Left renal cortex interstitium (tissue), 4 donors: ENCODE data around the gene CRYAB. TPM values are rescaled to one million over a fixed set of nuclear protein-coding genes. Genes with fewer than 3 reads are reported as not detected.
"Not testable (repeated sequence)": the region's sequence is repeated elsewhere in the genome, so short reads cannot be mapped to it uniquely, and the experiment has no call there.

ENCODE experiments used
- DNase-seq, 4 donors: peaks; one replicate each; pipeline ENCODE4 v3.0.0-alpha.2; 2013; ENCODE audit warnings: low read depth in 4 of 4, low spot score in 2 of 4, missing footprints in 1 of 4
- polyA plus RNA-seq, 4 donors: library from polyadenylated mRNA; unstranded; fragments of 120-200 nt; gene quantifications; one replicate each; pipeline ENCODE4 v1.2.1, GENCODE V29; 2013; ENCODE audit not compliant: insufficient read length in 4 of 4

Gene CRYAB
- polyA plus RNA-seq, 4 donors: 46.4 to 69.2 (median 52.6) TPM

DNA sequence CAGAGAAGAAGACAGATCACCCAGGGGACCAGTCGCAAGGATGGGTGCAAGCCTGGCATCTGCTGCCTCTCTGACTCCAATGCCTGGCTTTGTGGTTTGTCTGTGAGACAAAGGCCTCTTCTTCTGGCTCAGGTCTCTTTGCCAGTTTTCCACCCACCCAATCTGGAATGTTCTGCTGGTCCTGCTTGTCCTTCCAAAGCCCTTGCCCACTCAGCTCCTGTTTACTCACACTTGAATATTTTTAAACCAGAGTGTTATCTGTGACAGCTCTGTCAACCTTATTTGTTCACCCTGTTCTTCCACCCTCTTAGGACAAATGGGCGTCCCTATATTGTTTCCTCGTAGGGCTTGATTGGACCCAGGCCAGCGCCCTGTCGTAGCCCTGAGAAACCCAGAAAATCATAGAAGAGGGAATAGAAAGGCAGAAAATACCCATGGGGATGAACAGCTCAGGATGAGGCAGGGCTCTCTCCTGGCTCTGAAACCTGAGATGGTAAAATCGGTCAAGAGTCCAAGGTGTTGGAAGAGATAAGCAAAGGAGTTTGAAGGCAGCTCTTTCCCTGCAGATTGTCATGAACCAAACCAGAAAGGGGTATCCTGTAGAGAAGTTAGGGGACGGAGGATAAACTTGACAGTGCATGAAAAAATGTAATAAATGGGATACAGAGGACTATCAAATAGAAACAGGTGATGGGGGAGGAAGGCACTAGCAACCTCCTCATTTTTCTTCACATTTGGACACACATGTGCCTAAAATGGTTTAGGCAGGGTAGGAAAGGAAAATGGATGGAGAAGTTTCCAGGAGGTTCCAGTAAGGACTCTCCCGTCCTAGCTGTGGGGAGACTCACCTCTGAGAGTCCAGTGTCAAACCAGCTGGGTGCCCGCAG lies 651 bp downstream of the CRYAB start:
- DNase-seq: no peak

DNA sequence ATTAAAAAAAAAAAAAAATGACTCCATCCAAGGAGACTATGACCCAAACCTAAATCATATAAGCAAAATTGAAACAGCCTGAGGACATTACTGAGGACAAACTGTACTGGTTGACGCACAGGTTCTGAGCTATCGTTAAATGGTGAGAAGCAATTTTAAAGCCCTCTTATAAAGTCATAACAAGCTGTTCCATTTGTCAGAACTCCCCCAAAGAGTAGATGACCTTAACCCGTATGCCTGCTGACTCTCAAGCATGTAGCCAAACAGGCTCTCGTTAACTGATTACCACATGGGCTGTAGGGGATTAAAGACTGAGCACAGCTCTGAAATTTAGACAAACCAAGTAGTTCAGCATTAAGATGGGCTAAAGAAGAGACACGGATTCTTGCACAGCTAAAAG lies 2.2 kb downstream of the CRYAB start:
- no peak for DNase-seq

DNA sequence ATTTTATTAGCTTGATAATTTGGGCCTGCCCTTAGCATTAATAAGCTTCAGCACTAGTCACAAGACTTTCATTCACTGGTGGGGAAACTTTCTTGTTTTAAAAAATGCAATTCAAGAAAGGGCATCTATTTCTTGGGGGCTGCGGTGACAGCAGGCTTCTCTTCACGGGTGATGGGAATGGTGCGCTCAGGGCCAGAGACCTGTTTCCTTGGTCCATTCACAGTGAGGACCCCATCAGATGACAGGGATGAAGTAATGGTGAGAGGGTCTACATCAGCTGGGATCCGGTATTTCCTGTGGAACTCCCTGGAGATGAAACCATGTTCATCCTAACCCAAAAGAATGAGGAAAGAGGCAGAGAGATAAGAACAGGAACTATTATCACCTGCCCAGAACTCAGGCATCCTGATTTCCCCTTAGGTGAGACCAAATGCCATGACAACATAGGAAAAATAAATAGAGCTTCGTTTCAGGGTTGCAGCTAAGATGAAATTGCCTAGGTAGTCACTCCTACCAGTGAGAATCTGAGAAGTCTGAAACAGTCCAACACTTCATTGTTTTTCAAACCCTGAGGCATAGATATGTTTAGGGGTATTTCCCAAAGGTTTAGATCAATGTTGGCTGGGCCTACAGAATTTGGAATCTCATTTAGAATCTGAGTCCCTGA lies 2.8 kb downstream of the CRYAB start:
- no peak for DNase-seq

DNA sequence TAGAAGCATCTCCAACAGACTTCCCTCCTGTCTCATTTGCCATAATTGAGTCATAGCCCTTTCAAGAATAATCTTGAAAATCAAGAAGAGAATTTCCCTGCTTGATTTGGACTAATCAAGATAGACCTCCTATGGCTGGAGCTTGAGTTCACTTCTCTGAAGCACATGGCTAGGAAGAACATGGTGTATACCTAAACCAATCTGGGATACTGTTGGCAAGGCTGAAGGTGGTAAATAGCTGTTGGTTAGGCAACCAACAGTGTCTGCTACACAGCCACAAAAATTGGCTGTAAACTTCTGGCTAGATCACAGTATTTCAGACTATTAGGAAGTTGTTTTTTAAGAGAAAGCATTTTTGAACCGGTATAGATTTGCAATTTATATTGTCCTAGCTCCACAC lies 4.9 kb downstream of the CRYAB start:
- DNase-seq: no peak

DNA sequence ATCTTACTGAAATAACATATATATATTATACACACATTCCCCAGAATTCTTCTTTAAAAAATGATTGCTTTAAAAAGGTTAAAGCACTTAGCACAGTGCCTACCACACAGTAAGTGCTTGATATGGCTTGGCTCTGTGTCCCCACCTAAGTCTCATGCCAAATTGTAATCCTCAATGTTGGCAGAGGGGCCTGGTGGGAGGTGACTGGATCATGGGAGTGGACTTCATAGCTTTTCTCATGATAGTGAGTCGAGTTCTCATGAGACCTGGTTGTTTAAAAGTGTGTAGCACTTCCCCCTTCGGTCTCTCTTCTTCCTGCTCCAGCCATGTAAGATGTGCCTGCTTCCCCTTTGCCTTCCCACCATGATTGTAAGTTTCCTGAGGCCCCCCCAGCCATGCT lies 6.2 kb downstream of the CRYAB start:
- no peak for DNase-seq

DNA sequence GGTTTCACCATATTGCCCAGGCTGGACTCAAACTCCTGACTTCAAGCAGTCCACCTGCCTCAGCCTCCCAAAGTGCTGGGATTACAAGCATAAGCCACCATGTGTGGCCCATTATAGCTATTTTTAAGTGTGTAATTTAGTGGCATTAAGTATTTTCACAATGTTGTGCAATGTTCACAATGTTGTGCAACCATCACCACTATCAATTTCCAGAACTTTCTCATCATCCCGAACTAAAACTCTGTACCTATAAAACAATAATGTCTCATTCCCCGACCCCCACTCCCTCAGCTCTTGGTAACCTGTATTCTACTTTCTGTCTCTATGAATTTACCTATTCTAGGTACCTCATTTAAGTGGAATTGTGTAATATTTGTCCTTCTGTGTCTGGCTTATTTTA lies 24.7 kb downstream of the CRYAB start:
- no peak for DNase-seq

DNA sequence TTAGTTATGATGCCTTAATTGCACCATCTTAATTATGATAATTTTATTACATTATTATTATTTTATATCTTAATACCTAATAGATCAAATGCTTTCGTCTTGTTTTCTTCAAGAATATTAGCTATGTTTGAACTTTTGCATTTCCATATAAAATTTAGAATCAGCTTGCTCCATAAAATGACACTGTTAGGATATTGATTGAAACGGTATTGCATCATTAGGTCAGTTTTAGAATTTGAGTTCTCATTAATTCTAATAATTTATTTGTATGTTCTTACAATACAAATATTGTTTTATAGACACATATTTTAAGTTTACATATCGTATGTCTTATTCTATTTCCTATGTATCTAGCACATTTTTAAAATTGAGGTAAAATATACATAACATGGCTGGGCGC lies 25.5 kb downstream of the CRYAB start:
- no peak for DNase-seq

DNA sequence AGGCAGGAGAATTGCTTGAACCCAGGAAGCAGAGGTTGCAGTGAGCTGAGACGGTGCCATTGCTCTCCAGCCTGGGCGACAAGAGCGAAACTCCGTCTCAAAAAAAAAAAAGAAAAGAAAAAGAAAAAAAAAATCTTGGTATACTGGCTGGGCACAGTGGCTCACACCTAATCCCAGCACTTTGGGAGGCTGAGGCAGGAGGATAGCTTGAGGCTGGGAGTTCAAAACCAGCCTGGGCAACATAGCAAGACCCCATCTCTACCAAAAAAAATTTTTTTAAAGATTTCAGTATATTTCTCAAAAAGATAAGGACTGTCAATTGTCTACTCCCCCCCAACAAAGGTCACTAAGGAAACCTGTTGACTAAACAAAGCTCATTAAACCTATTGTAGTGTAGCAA lies 26.5 kb downstream of the CRYAB start:
- not testable (repeated sequence) for DNase-seq

DNA sequence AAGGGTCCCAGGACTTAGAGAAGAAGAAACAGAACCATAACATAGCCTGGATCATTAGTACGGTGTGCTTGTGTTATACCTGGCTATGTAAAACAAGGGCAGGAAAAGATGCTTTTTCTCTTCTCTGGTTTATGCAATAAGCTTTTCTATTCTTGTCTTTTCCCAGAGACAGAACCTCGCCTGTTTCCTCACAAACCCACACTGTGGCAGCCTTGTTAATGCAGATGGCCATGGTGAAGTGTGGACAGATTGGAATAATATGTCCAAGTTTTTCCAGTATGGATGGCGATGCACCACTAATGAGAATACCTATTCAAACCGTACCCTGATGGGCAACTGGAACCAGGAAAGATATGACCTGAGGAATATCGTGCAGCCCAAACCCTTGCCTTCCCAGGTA lies 29.4 kb downstream of the CRYAB start:
- no peak for DNase-seq

DNA sequence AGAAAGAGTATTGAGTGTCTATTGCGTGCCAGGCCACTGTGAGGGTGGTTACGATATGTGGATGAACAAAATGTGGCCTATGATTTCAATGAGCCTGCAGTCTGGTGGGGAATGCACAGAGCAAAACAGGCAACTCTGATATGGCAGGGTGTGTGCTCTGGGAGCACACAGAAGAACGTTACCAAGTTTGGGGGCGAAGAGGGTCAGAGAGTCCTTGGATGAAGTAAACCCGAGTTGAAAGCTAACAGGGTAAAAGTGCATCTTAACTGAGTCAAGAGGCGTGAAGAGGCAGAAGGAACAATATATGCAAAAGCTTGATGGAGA lies 32.0 kb downstream of the CRYAB start:
- no peak for DNase-seq

DNA sequence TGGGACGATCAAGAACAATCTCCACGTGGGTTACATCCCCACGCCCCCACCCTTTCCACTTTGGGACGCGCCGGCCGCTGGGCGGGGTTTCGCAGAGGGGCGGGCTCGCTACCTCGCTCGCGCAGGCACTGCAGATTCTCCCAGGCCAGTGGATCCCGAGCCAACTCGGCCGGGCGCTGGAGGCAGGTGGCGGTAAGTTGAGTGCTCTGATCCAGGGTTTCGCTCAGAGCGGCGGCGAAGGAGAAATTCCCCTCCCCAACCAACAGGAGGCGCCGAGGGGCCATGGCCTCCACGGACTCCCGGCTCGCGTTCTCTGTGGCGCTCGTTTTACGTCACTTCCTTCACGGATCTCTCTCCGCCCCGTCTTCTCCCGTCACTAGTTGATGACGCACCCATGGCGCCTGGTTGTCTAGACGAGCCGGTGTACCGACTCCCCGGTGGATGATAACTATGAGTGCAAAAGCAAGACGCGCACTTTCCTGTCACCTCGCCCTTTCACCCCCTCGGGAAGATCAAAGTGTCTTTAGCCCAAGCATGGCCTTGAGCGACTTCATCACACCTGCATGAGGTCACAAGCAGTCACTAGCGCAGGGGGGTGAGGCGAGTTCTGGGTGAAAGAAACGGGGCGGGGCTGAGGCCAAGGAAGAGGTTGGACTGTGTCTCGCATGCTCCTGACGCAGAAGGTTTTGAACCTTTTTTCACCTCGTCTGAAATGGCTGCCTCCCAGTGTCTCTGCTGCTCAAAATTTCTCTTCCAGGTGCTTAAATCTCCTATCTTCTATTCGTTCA lies 32.5 kb downstream of the CRYAB start, which contains the start of the genes CFAP68 and FDXACB1:
Gene CFAP68 (plus strand): TSS at position 693 of the 788 bp plus-strand sequence. CDS start 20 bp downstream, at position 713.
Gene FDXACB1 (minus strand): TSS at position 317 of the 788 bp plus-strand sequence. CDS start 33 bp downstream, at position 284.
- peak; percentile 97 to 99 (median 98) for DNase-seq

DNA sequence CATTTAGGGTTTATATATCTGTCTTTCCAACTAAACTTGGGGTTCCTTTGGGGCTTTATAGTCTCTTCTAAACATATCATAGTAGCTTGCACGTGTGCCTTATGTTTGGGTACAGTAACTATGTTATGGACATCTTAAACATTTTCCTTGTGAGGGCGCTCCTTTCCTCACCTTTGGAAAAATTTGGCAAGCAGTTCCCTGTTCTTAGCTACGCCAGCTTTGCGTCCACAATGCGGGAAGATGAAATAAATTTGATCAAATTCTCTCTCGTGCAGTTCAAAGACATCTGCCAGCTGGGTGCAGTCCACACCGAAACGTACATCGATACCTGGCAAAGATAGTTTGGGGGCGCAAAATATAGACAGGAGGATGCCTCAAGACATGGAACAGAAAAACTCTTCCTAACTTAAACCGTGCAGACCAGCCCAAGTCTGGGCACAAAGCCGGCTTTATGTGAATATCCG lies 33.2 kb downstream of the CRYAB start:
- peak in 3 of 4 donors; percentile 19 to 52 (median 28) for DNase-seq

DNA sequence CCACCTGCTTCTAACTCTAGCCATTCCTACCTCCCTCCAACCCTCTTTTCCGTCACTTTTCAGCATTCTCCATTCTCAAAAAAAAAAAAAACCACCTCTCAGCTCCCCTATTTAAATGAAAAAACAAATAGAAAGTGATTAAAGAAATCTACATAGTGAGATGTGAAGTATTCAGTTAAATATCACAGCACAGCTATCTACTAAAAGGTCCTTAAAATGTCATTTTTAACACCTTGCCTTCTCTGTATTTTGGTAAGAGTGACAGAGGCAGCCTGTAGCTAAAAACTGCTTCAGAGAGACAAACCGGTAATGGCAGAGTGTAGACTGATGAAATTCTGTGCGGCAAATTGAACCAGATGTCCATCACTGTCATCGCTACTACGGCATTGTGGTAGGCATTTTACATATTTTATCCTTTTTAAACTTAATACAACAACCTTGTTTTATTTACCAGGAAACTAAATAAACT lies 39.8 kb downstream of the CRYAB start:
- DNase-seq: no peak

DNA sequence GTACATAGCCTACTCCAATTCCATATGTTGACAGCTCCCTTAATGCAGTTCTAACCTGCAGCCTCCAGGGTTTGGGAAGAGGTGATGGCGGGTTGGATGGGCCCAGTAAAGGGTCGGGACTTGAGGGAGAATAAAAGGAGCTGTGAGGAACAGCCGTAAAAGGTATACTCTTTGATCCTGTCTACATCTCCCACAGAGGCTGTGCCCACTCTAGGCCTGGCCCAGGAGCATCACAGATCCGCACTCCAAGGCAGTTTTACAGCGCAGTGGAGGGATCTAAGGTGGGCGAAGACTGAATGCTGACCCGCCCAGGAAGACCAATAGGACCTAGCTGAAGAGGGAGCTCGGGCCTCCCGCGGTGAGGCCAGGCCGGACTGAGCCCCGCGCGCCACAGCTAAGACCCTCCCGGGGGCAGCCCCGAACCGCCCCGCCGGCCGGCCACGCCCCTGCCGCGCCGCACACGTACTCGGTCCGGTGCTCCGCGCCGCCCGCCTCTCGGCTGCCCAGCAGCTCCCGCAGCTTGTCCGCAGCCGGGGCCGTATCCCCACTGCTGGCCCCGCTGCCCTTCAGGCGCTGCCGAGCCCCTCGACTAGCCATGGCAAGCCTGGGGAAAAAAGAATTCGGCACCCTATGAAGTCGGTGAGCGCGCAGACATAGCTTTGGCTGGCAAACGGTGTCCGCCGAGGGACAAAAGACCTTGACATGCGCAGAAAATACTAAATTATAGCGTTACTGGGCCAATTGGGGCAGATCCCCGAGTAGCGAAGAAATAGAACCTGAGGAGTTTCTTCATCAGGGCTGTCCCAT lies 40.5 kb downstream of the CRYAB start, which contains the start of gene ALG9:
Gene ALG9 (minus strand): TSS at position 696 of the 807 bp plus-strand sequence. CDS start 99 bp downstream, at position 597.
- DNase-seq: peak; percentile 71 to 81 (median 78)

DNA sequence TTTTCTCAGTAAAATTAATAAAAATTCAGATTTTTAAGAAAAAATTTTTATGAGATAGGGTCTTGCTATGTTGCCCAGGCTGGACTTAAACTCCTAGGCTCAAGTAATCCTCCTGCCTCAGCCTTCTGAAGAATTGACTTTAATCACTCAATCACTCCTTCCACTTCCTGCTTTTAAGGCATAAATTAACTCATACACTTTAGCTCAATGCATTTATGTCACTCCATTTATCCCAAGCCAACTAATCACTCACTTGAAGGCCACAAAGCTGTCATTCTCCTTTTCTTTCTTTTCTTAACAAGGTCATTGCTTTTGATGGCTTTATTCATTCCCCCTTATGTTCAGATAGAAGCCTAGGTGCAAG lies 41.1 kb downstream of the CRYAB start:
- DNase-seq: peak in 1 of 4 donors; percentile 0

DNA sequence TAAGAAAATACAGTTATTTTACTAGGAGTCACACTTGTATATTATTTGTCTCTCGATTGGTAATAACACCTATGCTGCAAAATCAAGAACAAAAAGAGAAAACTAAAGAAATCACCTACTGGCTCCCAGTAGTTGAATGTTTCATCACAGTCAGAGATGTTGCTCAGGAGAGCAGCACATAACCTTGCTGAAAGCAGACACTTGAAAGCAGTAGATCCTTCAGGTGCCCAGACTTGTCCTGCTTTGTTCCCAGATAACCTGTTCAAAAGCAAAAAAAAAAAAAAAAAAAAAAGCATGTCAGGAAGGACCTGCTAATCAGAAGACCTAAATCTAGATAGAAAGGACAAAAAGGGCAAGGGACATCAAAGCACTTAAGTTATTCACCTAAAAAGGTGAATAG lies 41.5 kb downstream of the CRYAB start:
- no peak for DNase-seq

DNA sequence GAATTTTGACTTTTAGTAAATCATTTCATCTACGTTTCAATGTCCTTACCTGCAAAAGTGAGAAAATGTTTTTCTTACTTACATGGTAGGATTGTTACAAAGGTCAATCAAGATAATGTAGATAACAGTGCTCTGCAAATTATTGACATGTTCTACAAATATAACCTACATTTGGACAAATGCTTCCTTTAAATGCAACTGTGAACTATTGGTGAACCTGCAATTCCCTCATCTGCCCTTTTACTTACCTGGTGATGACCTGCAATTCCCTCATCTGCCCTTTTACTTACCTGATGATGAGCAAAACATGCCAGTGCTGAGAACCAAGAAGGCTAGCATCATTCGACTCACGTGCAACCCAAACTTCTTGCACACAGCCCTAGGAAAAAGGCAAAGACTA lies 51.3 kb downstream of the CRYAB start:
- no peak for DNase-seq
